Erythroblast (primary cell): ENCODE results near the gene KANTR.

Experiments used
- GATA1 ChIP-seq: IDR thresholded peaks from 2 replicates; pipeline ENCODE4 v1.6.1; 2011; ENCODE audit warnings: low read depth, mild to moderate bottlenecking, control low read depth, low read length, moderate library complexity
- POLR2A ChIP-seq: IDR thresholded peaks from 2 replicates; pipeline ENCODE4 v1.6.1; 2011; ENCODE audit warnings: mild to moderate bottlenecking, low read length

DNA sequence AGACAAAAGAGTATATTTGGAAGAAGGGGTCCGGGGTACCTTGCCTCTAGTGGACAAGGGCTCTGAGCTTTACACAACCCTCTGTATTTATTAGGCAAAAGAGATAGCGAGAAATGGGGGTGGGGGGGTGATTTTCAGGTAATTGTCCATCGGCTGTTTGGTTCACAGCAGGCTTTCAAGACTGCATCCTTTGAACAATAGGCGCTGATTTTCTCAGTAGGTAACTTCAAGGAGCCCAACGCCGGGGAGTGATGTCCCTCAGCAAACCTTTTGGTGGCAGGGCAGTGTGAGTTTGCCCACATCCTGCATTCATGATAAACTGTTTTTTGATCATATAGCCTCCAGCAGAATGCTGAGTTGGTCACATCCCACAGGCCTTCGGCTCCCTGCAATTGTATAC is 69.5 kb downstream of the KANTR start:
- no peak for TF ChIP-seq POLR2A
- TF ChIP-seq GATA1 = no peak
